K562 (cell line): ENCODE results near the gene CALD1. TPM values are rescaled to one million over a fixed set of nuclear protein-coding genes. Genes with fewer than 3 reads are reported as not detected.

Experiments used
- ATAC-seq: fragments of 200-7000 bp; cut with Tn5 transposase; 3 replicates; pipeline ENCODE4 v1.9.1; 2020; ENCODE audit warnings: moderate library complexity
- BruUV-seq: library from RNA; stranded (reverse); fragments of 400-500 nt; replicated peaks from 2 replicates; lab custom pipeline; 2021; lab: Mats Ljungman, UMichigan
- CTCF ChIA-PET: fragments of 300-600 bp; formaldehyde crosslinking; extraction: SDS; loops from one replicate; lab custom pipeline; 2021; ENCODE audit warnings: low intra/inter-chr PET ratio; lab: Yijun Ruan, JAX
- POLR2A ChIA-PET: fragments of 300-600, 350-650 bp; sonication (Branson Sonifier 250); formaldehyde crosslinking; extraction: SDS; loops from one replicate; lab custom pipeline; 2021; ENCODE audit warnings: antibody characterized with exemption, inconsistent platforms; lab: Yijun Ruan, JAX
- DNase-seq, 4 experiments: peaks; one replicate each; pipeline versions ENCODE4 v3.0.0 to v3.0.0-alpha.2; 2011 to 2018; ENCODE audit warnings: low spot score in 3 of 4, mixed read lengths in 3 of 4; ENCODE audit errors: extremely low read depth in 1 of 4
- FAIRE-seq: peaks from 2 replicates; lab custom pipeline; 2011; peaks lifted over from hg19 to GRCh38; lab: Jason Lieb, UNC
- H2AFZ ChIP-seq: 2 replicates; pipeline ENCODE4 v1.6.0; 2011; ENCODE audit warnings: low read depth, low read length, control low read depth, inconsistent platforms
- H3K27ac ChIP-seq: fragments of 200-600 bp; 3 replicates; pipeline ENCODE4 v1.8.0; 2011; ENCODE audit warnings: low read depth, mild to moderate bottlenecking, control low read depth, inconsistent platforms, low read length, moderate library complexity, mixed read lengths; ENCODE audit errors: extremely low read depth
- H3K27me3 ChIP-seq, 2 experiments: fragments of 300-600 bp in 1 of 2; 2 replicates in 1 of 2; 3 replicates in 1 of 2; pipeline versions ENCODE4 v1.6.0 to v1.8.0; 2011; ENCODE audit warnings: inconsistent platforms in 2 of 2, low read length in 2 of 2, mild to moderate bottlenecking in 1 of 2, mixed read lengths in 1 of 2, moderate library complexity in 1 of 2; ENCODE audit not compliant: control insufficient read depth in 2 of 2, insufficient read depth in 2 of 2
- H3K36me3 ChIP-seq: fragments of 300-600 bp; 3 replicates; pipeline ENCODE4 v1.8.0; 2011; ENCODE audit warnings: mild to moderate bottlenecking, low read length, inconsistent platforms; ENCODE audit not compliant: control insufficient read depth, insufficient read depth
- H3K4me1 ChIP-seq, 2 experiments: fragments of 200-600 bp in 1 of 2; replicated peaks in 1 of 2; 2 replicates in 1 of 2; 3 replicates in 1 of 2; pipeline versions ENCODE4 v1.5.1 to v1.8.0; 2011; ENCODE audit warnings: inconsistent platforms in 2 of 2, low read length in 2 of 2, mild to moderate bottlenecking in 1 of 2, mixed read lengths in 1 of 2, moderate library complexity in 1 of 2; ENCODE audit not compliant: control insufficient read depth in 2 of 2, insufficient read depth in 2 of 2
- H3K4me2 ChIP-seq: 2 replicates; pipeline ENCODE4 v1.6.1; 2011; ENCODE audit warnings: low read length, control low read depth, inconsistent platforms, mixed read lengths; ENCODE audit not compliant: insufficient read depth
- H3K4me3 ChIP-seq: fragments of 200-600 bp; sonication (generic), shearing (Covaris generic); 2 replicates; pipeline ENCODE4 v1.5.1; 2016; ENCODE audit warnings: control low read depth, inconsistent platforms
- H3K79me2 ChIP-seq: fragments of 200-600 bp; 3 replicates; pipeline ENCODE4 v1.8.0; 2011; ENCODE audit warnings: low read length, inconsistent platforms; ENCODE audit not compliant: control insufficient read depth, insufficient read depth
- H3K9ac ChIP-seq, 2 experiments: 2 replicates each; pipeline versions ENCODE4 v1.6.0 to v1.6.1; 2011; ENCODE audit warnings: low read depth in 2 of 2, low read length in 2 of 2, control low read depth in 1 of 2, inconsistent platforms in 1 of 2, mild to moderate bottlenecking in 1 of 2, mixed read lengths in 1 of 2; ENCODE audit not compliant: insufficient read depth in 1 of 2
- H3K9me1 ChIP-seq: one replicate; pipeline ENCODE4 v1.6.0; 2011; ENCODE audit warnings: inconsistent platforms, mild to moderate bottlenecking, low read length, moderate library complexity; ENCODE audit not compliant: control insufficient read depth, insufficient read depth
- H3K9me3 ChIP-seq: replicated peaks from 2 replicates; pipeline ENCODE4 v1.5.1; 2011; ENCODE audit warnings: low read depth, low read length, inconsistent platforms; ENCODE audit not compliant: control insufficient read depth, insufficient read depth
- H4K20me1 ChIP-seq: replicated peaks from 2 replicates; pipeline ENCODE4 v1.6.1; 2011; ENCODE audit warnings: low read length, inconsistent platforms, mixed read lengths; ENCODE audit not compliant: control insufficient read depth, insufficient read depth
- BRF2 ChIP-seq: IDR thresholded peaks from 3 replicates; pipeline ENCODE4 v1.6.1; 2011; ENCODE audit warnings: borderline replicate concordance, mild to moderate bottlenecking; ENCODE audit not compliant: insufficient read length, insufficient read depth
- FOSL1 ChIP-seq: fragments of 200-800 bp; sonication (Bioruptor generic); conservative IDR thresholded peaks from 2 replicates; pipeline ENCODE4 v1.6.1; 2016; ENCODE audit warnings: missing genetic modification characterization, missing compliant biosample characterization
- JUND ChIP-seq, 2 experiments: IDR thresholded peaks; 2 replicates in 1 of 2; 3 replicates in 1 of 2; pipeline ENCODE4 v1.6.1; 2011; ENCODE audit warnings: borderline replicate concordance in 2 of 2, low read depth in 2 of 2, low read length in 2 of 2, improper control_type of control experiment in 1 of 2, missing biosample characterization in 1 of 2, missing genetic modification characterization in 1 of 2, missing genetic modification reagents in 1 of 2
- MEIS2 ChIP-seq: fragments of 450-650 bp; IDR thresholded peaks from 2 replicates; pipeline ENCODE4 v1.6.1; 2014; ENCODE audit warnings: mild to moderate bottlenecking; ENCODE audit not compliant: partially characterized antibody
- MYC ChIP-seq, 2 experiments: fragments of 250-450 bp in 1 of 2; sonication (Bioruptor Pico) in 1 of 2; IDR thresholded peaks; 2 replicates each; pipeline versions ENCODE4 v1.5.1 to v1.6.1; 2012 to 2021; ENCODE audit warnings: low read depth in 2 of 2, borderline replicate concordance in 1 of 2, improper control_type of control experiment in 1 of 2, low read length in 1 of 2, mild to moderate bottlenecking in 1 of 2, moderate library complexity in 1 of 2
- PBX2 ChIP-seq, 2 experiments: IDR thresholded peaks in 1 of 2; conservative IDR thresholded peaks in 1 of 2; 2 replicates each; pipeline ENCODE4 v1.6.1; 2016; ENCODE audit warnings: low read depth in 2 of 2, mild to moderate bottlenecking in 1 of 2, missing compliant biosample characterization in 1 of 2, missing genetic modification characterization in 1 of 2, moderate library complexity in 1 of 2
- PKNOX1 ChIP-seq: fragments of 450-650 bp; IDR thresholded peaks from 2 replicates; pipeline ENCODE4 v1.6.1; 2016
- ZNF589 ChIP-seq: fragments of 200-800 bp; sonication (Bioruptor generic); IDR thresholded peaks from 2 replicates; pipeline ENCODE4 v1.6.1; 2016; ENCODE audit warnings: low read depth, missing genetic modification characterization, missing compliant biosample characterization
- whole genome bisulfite sequencing: fragments of 100-300 bp; shearing (Covaris generic); methylation state at CpG from one replicate; pipeline ENCODE4 v1.1.6; 2016; ENCODE audit warnings: low coverage, mixed read lengths; ENCODE audit not compliant: insufficient coverage; ENCODE audit errors: missing lambda C conversion rate; 5-methylcytosine and 5-hydroxymethylcytosine counted together
- in situ Hi-C: fragments of 300-500 bp; cut with MboI; formaldehyde crosslinking; loops from 4 replicates; pipeline ENCODE4 v1.15.0; 2018; ENCODE audit warnings: inconsistent platforms, mixed read lengths
- intact Hi-C: fragments of 100-400 bp; cut with micrococcal nuclease; formaldehyde crosslinking; loops from 2 replicates; pipeline ENCODE4 v1.14.2; 2022
- polyA plus RNA-seq, 8 experiments: library from polyadenylated mRNA; depleted of rRNA in 4 of 8; stranded (reverse) in 5 of 8; unstranded in 3 of 8; fragments of >200 nt; fragmentation: Nextera tagmentation in 2 of 8; fragmentation: Illumina TruSeq in 1 of 8; extraction: Ambion mirVana in 2 of 8; extraction: Trizol in 1 of 8; gene quantifications; 2 replicates each; pipeline versions ENCODE4 v1.2.1 to v1.2.3, GENCODE V29; 2011 to 2014; ENCODE audit warnings: inconsistent platforms in 1 of 8, missing spikeins in 1 of 8
- total RNA-seq, 7 experiments: library from RNA; depleted of rRNA in 6 of 7; stranded (reverse); fragments of >200 nt in 6 of 7; fragmentation: Illumina TruSeq in 2 of 7; extraction: Trizol in 2 of 7; gene quantifications; 2 replicates each; pipeline versions ENCODE4 v1.2.1 to v1.2.3, GENCODE V29; 2011 to 2021; ENCODE audit warnings: low replicate concordance in 1 of 7

The CALD1 gene
- total and polyA plus RNA-seq, 9 of the 15 experiments (the other 6 are each of a cell fraction or from before 2014, with no cell fraction given): 0.40 TPM; not detected in 8

- TF ChIP-seq ZNF589 (CRISPR knock-in tag): no peak
- TF ChIP-seq, all 486 proteins: peak for 14
Measured at GRCh38 chr7:134750083-134751062, 29.1 kb upstream of the CALD1 start (continued).

GRCh38 chr7:134752006-134752760, 27.3 kb upstream of the CALD1 start:
- no TSS peak for BruUV-seq

More at GRCh38 chr7:134752006-134752760, 27.3 kb upstream of the CALD1 start:
- Histone ChIP-seq H2AFZ (no peak overlapping the region), H3K9ac (no peak overlapping the region), H3K9me3 (no peaks in the 10 kb centered on the region), H3K79me2 (no peaks in the 10 kb centered on the region), H3K4me2 (no peak overlapping the region), H3K27ac (no peak overlapping the region), H3K4me3 (no peak overlapping the region), H3K9me1 (no peaks in the 10 kb centered on the region), H3K27me3 (peaks cover 5 to 16% of the 10 kb centered on the region in 2 experiments; a peak in 4 of 5 replicates), H3K36me3 (no peaks in the 10 kb centered on the region), H4K20me1 (no peaks in the 10 kb centered on the region), H3K4me1 (no peaks in the 10 kb centered on the region)
- ATAC-seq: no peak
- CTCF ChIA-PET: interaction anchor here (0.9 kb wide), 1 partner anchor 119 kb away, joined by 3 read pairs; no protein-coding TSS in a partner anchor
- in situ Hi-C loops (no loop called here), intact Hi-C loops (loop anchor here (5.0 kb wide), 1 partner anchor 65 kb away; no protein-coding TSS in a partner anchor)
- POLR2A ChIA-PET: interaction anchor here (1.0 to 1.1 kb wide), 2 partner anchors 15 to 27 kb away, joined by 3 read pairs; no protein-coding TSS in a partner anchor
- DNase-seq: no peak
- no peak for FAIRE-seq
- TF ChIP-seq BRF2 (no peak), MYC (IDR thresholded peaks at IDR 0.05; ENCODE audit: low read depth, low read length) (no peak), MYC (CRISPR knock-in tag; IDR thresholded peaks at IDR 0.05; ENCODE audit: borderline replicate concordance, low read depth) (no peak), FOSL1 (peak; percentile 28; the same call in 1 of the 2 replicates), JUND (IDR thresholded peaks at IDR 0.05; ENCODE audit: borderline replicate concordance, low read depth, low read length) (no peak), JUND (tag; IDR thresholded peaks at IDR 0.05; ENCODE audit: borderline replicate concordance, low read depth, low read length) (0 out of 3 replicates have a peak, but pooled peaks have one; percentile 53), MEIS2 (peak; percentile 22), PBX2 (CRISPR knock-in tag; IDR thresholded peaks at IDR 0.05; ENCODE audit: low read depth) (no peak), PBX2 (tag; conservative IDR thresholded peaks at IDR 0.05; ENCODE audit: low read depth) (peak; percentile 39; the same call in 1 of the 2 replicates), PKNOX1 (peak; percentile 46)
- 2% methylated on average over 6 of the region's 6 CpGs for WGBS
